Inferior parietal cortex (tissue), 1 donor: ENCODE data around the gene CLNS1A.
A peak's percentile ranks its signal among the peaks of the same experiment; 100 is the strongest.
"Not testable (repeated sequence)": the region's sequence is repeated elsewhere in the genome, so short reads cannot be mapped to it uniquely, and the experiment has no call there.

Experiments used
- DNase-seq: peaks from one replicate; pipeline ENCODE4 v3.0.0-alpha.2; 2016; ENCODE audit errors: extremely low spot score

Gene CLNS1A, protein sequence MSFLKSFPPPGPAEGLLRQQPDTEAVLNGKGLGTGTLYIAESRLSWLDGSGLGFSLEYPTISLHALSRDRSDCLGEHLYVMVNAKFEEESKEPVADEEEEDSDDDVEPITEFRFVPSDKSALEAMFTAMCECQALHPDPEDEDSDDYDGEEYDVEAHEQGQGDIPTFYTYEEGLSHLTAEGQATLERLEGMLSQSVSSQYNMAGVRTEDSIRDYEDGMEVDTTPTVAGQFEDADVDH

DNA sequence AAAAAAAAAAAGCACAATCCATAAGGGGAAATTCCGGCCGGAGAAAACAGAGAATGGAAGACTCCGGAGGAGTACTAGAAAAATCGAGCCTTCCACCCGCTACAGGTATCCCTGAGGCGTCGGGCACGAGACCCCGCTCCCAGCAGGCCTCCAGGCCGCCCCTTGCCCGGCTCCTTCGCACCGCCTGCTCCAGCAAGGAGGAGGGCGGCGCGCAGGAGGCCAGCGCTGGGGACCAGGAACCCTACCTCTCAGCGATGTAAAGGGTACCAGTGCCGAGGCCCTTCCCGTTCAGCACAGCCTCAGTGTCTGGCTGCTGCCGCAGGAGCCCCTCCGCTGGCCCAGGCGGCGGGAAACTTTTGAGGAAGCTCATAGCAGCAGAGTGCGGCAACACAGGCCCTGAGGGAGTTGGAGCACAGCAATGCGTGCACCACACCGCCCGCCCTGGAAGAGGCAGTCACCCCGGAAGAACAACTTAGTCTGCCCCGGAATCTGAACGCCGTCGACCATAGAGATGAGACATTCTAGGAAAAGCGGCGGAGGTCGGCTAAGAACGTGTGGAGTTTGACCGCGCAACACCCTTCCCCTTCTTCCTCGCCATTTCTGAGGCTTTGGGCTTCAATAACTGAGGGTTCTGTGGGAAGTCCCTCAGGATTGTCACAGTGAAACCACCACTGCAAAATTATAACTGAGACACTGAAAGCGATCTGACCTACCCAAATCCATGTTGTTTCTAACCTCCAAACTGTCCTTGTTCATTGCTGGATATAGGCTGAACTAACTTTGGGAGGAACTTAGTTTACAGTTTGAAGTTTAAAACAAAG, at the start of gene CLNS1A:
Gene CLNS1A (minus strand): TSS at position 450 of the 821 bp plus-strand sequence. CDS start 80 bp downstream, at position 370.
- DNase-seq, result peak; percentile 96

DNA sequence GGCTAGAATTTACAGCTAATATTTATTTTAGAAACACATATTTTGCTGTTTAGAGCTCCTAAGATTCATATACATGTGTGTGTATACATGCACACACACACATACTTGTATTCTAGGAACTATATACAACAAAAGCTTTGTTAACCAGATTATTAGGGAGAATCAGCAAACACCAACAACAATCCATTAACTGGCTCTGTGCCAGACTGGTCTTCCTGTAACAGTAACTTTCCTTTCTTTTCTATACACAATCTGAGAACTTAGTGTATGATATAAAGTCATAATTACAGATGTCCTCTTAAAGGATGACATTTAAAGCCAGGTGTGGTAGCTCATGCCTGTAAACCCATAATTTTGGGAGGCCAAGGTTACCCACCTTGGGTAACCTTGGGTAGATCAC, 49.5 kb upstream of the CLNS1A start:
- no peak for DNase-seq

DNA sequence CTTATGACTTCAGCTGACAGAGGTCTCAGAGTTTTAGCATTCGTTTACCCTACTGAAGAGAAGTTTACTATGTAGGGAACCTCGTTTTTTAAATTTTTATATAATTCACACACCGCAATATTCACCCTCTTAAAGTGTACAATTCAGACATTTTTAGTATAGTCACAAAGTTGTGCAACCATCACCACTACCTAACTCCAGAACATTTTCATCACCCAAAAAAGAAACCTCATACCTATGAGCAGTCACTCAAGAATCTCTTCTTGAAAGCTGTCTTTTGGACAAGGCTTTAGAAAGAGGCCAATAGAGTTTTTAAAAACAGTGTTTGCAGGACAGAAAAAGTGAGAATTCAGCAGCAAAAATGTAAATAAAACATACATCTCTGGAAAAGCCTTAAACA, 39.5 kb upstream of the CLNS1A start:
- DNase-seq, result no peak

DNA sequence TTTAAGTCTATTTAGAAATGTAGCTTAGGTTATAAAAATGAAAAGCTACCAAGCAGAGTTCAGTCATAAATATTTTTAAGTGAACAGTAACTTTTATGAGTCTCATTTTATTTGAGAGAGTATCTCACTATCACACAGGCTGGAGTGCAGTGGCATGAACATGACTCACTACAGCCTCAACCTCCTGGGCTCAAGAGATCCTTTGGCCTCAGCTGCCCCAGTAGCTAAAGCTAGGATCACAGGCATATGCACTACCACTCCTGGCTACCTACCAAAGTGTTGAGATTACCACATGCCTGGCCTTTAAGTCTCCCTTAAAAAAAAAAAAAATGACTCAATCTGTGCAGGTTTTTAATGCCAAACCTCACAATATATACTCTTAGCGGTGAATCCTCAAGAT, 34.7 kb upstream of the CLNS1A start:
- DNase-seq, result no peak

DNA sequence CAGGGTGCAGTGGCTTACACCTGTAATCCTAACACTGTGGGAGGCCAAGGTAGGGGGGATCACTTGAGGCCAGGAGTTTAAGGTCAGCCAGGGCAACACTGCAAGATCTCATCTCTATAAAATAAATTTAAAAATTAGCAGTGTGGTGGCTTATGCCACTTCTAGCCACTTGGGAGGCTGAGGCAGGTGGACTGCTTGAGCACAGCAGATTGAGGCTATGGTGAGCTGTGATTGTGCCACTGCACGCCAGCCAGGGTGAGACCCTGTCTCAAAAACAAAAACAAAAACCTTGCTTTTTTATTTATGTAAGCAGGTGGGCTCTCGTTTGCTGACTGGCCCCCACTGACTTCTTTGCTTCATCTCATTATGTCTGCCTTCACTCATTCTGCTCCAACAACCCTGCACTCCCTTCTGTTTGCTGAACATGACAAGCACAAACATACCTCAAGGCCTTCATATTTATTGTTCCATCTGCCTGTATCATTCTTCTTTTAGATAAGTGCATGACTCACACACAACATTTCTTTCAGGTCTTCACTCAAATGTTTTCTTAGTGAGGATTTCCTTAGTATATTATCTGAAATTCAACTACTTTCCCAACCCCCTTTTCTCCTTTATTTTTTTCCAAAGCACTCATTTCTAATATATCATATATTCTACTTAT, 32.4 kb upstream of the CLNS1A start:
- no peak for DNase-seq

DNA sequence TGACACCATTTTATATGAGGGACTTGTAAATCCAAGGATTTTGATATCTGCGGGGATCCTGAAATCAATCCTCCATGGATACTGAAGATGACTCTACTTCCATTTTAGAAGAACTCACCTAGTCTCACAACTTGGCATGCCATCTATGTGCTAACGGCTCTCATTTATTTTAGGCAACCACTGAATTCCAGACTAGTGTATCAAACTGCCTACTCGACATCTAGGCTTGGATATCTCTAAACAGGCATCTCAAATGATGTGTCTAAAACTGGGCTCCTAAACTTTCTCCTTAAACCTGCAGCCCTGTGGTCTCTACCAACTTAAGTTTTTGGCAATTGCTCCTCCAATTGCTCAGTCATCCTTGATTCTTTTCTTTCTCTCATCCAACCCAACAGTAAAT, 31.2 kb upstream of the CLNS1A start:
- no peak for DNase-seq

DNA sequence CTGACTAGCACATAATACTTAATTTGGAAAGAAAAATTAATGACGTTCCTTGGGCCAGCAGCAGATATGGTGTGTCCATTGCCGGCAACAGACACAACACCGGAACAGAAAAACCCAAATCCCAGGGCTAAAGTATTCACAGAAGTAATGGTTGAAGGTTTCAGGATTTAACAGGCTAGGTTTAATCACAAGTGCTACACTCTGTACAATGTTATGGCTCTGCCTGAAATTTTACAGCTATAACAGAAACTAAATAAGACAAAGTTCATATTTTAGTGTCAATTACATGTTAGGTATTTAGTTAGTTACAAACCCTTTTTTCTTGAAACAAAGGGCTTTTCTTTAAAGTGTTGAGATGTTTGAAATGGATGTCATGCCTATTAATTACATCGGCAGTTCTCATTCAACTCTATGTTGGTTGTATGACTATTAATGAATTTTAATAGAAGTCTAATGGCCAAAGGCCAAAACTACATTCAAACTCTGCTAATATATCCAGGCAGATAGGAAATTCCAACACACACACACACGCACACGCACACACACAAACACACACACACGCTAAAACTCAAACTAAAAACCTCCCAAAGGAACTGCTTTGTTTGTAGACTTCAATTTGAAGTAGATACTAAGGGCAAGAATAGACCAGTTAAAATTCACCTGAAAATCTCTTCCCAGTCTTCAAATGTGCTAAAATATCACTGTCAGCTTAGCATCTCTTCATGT, 27.8 kb upstream of the CLNS1A start:
- no peak for DNase-seq

DNA sequence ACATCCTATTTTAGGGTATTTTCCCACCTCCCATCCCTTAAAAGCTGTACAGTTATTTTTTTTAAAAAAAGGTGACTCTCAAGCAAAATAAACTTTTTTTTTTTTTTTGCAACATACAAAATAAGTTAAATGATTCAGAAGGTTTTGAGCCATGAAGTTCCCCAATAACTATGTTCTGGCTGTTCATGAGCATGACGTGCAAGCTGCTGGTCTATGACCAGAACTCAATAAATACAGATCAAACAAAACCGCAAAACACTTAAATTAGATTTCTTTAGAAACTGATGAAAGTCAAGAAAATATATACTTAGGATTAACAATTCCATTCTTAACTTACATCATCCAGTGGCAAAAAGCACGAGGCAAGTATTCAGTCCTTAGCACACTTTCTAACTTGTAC, 24.1 kb upstream of the CLNS1A start:
- DNase-seq, result no peak

DNA sequence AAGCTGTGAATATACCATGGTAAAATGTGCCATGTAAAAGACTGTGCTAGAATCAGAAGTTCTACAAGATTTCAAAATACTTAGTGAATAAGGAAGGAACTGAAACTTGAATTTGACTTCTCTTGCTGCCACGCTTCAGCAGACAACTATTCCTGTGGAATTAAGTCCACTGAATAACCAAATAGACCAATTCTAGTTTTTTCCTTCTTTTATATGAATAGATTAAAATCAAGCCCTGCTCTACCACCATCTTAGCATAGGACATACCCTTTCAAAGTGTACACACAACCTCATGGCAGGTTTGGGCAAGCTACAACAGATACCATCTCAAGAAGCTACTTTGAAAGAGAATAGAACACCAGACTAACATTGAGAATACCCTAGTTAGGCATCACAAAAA, 23.4 kb upstream of the CLNS1A start:
- DNase-seq, result no peak

DNA sequence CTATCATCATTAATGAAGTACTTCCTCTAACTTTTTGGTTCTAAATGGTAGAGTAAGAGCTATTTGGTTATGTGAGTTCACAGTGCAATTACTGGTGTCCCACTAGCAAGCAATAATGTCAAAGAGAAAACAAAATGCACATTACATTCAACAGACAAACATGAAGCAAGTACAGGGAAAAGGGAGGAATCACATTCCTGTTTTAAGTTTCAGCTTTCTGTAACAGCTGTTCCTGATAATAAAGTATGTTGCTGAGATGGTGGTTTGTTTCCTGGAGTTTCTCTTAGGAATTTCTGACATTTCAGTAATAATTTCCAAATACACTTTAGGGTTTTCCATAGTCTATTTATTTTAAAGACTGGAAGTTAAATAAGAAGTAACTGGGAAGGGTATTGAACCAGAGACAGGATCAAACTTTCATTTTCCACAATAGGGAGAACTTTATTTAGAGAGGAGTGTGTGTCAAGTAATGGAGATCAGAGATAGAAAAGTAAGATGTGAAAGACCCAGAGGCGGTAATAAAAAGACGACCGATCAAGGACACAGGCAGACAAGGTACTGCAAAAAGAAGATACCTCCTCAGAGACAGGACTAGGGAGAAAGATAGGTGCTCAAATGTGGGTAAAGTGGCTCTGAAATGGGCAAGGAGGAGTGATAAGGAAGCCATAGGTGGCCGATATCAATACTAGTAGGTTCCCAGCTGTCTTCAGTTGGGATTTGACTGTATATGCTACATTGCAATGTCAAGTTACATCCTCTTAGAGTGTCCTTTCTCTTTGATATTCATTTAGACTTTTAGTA, 20.8 kb upstream of the CLNS1A start:
- no peak for DNase-seq

DNA sequence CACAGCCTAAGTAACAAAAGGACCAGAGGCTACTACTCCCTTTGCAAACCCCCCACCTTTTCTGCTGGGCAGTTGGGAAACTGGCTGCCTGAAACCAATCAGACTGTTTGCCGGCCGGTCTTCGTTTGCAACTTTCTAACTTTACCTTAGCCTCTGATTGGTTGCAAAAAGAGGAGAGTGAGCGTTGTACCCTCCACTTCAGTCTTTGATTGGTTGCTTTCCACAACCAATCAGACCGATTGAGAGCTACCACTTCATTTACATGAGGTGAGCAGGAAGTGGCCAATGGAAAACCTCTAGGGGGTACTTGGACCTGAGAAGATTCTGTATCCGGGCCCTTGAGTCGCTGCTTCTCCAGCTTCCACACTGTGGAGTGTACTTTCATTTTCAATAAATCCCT, 18.8 kb upstream of the CLNS1A start:
- no peak for DNase-seq

DNA sequence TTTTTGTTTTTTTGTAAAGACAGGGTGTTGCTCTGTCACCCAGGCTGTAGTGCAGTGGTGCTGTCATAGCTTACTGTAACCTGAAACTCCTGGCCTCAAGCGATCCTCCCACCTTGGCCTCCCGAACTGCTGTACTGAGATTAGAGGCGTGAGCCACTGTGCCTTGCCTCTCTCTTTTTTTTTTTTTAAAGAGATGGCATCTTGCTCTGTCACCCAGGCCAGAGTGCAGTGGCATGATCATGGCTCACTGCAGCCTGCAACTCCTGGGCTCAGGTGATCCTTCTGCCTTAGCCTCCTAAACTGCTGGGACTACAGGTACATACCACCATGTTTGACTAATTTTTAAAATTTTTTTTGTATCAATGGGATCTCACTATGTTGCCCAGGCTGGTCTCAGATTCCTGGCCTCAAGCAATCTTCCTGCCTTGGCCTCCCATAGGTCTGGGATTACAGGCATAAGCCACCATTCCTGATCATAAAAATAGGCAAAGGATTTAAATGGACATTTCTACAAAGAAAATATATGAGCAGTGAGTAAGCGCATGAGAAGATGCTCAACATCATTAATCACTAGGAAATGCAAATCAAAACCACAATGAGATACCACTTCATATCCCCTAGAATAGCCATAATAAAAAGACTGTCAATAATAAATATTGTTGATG, 17.3 kb upstream of the CLNS1A start:
- no peak for DNase-seq

DNA sequence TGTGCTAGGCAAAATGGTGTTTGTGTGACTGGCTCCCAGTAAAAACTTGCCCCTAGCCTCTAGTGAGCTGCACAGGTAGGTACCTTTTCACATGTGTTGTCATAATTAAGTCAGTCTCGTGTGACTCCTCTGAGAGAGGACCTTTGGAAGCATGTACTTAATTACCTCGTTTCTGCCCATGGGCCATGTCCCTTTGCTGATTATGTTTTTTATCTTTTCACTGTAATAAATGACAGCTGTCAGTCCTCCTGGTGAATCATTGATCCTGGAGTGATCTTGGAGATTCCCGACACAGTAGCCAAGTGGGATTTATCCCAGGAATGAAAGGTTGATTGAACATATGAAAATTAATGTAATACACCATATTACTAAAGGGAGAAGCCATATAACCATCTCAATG, 12.5 kb upstream of the CLNS1A start:
- no peak for DNase-seq

DNA sequence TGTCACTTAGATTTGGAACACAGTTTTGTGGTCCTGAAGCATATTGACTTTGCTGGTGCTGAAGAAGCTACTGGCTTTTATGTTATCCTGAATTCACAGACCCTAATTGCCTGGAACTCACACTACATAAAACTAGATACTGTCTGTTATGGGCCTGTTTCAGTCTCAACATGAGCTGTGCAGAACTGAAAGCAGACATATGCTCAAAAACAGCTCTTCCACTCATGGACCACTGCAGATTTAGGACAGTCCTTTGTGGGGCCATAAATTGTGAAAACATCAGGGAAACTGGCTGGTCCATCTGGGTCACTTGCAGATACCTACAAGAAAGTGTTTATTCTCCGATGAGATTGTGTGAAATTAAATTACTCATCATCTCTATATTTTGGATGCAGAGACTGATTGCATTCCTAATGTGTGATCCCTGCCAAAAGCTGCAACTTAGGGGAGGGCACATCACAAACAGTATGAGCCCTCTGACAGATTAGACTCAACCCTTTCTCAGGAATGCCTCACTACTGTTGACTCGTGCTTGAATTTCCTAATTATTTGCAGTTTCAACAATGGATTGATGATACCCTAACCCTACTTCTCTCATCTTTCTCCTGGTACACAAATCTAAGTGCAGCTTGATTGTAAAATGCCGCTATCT, 10.2 kb upstream of the CLNS1A start:
- DNase-seq, result no peak

DNA sequence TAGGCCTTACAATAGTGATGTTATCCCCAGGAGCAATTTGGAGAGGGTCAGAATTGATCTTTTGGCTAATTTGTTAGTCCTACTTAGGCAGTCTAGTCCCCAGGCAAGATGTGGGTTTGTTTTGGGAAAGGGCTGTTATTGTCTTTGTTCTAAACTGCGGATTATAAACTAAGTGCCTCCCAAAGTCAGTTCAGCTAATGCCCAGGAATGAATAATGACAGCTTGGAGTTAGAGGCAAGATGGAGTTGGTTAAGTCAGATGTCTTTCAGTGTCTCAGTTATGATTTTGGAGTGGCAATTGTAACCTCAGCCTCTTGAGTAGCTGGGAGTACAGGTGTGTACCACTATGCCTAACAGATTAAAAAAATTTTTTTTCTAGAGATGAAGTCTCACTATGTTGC, 7.3 kb upstream of the CLNS1A start:
- DNase-seq, result no peak

DNA sequence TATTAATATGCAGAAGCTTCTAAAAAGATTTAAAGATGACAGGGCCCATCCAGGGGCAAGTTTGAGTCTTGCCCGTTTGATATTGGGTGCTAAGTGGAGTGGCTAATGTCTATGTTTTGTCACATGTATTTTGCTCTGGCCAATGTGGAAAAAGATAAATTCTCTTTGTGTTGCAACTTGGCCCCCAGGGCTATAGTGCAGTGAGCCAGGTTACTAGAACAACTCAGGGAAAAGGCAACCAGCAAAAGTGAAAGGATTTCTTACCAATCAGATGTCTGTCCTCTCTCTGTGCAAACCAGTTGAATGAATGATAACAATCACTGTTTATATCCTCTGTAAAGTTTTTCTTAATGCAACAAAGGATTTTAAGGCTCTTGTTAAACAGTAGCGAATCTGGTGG, 4.6 kb upstream of the CLNS1A start:
- no peak for DNase-seq

DNA sequence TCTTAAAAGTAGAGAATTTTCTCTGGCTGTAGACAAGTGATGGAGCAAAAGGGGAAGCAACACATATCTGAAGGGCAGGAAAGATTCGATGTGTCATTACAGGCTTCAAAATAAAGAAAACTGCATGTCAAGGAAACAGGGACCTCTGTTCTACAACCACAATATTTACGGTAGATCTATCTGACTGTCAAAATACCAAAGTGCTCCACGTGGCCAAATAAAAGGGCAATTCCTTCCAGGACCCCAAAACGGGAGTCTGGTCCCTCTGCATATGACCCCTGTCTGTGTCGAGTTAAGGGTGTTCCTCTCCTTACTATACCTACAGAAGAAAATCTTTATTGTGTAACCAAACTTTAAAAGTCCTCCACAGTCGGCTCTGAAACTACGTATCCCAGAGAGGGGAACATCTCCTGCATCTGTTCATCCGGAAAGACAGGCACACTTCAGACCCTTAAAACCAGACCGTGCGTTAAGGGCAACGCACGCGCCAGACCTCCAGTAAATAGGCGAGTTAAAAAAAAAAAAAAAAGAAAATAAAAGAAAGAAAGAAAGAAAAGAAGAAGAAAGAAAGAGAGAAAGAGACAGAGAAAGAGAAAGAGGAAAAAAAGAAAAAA, 756 bp downstream of the CLNS1A start:
- DNase-seq, result no peak

DNA sequence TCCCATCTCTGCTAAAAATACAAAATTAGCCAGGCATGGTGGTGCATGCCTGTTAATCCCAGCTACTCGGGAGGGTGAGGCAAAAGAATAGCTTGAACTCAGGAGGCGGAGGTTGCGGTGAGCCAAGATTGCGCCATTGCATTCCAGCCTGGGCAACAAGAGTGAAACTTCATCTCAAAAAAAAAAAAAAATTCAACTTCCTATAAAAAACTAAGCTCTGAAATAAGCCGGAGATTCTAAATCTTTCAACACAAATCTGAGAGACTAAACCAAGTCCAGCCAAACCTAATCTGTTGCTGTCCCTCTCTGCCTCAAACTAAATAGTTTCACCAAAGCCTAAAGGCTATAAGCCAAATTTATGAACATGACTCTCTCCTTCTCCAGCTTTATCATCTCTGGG, 3.7 kb downstream of the CLNS1A start:
- not testable (repeated sequence) for DNase-seq

DNA sequence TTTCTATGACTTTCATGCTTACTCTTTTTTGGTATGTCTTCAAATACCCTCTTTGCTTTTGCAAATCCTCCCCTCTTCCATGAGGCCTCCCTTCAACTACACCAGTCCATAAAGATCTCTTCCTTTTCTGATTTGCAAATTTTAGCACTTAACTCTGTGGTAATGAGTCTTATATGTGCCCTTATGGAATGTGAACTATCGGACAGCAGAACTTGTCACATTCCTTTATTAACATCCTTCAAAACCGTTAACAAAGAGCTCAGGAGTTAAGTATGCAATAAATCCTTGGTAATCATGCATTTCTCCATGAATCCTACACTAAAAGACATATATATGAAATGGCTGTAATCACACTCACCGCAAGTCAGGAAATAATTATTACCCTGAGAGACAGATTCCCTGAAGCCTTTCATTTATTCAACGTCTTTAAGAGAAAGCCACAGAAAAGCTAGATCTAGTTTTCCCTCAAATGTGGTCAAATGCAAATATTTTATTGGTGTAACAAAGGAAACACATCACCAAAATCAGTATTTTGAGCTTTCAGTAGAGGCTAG, 7.4 kb downstream of the CLNS1A start:
- DNase-seq, result no peak
